ENCODE data around the gene LENG9.
"Not testable (repeated sequence)": the region's sequence is repeated elsewhere in the genome, so short reads cannot be mapped to it uniquely, and the experiment has no call there.

LENG9 gene

GRCh38 chr19:54463531-54464043 is at the start of gene LENG9:
TSS of gene LENG9 (minus strand) at chr19:54463778. CDS start at chr19:54463526, 252 bp downstream.
- Histone ChIP-seq H3K4me3 (ENCODE audit: low read depth, low read length, poor library complexity, severe bottlenecking) (peak within 1 kb of the TSS; percentile 64), H3K4me1 (ENCODE audit: insufficient read depth, low read length, severe bottlenecking) (peaks cover 18% of the 10 kb centered on the region), H3K36me3 (ENCODE audit: insufficient read depth, low read length) (peaks cover 35% of the 10 kb centered on the region), H3K4me2 (ENCODE audit: low read length) (peak within 1 kb of the TSS; percentile 92), H3K79me2 (ENCODE audit: insufficient read depth, low read length) (no peaks in the 10 kb centered on the region), H4K20me1 (ENCODE audit: insufficient read depth, low read length) (no peaks in the 10 kb centered on the region), H3K9me2 (ENCODE audit: low read depth, low read length) (no peaks in the 10 kb centered on the region), H2AFZ (ENCODE audit: low read length) (no peak within 1 kb of the TSS), H3F3A (ENCODE audit: insufficient read depth, low read length) (peaks cover 3% of the 10 kb centered on the region; the same call in 1 of the 2 replicates), H3K9ac (ENCODE audit: low read length) (peak within 1 kb of the TSS; percentile 81), H3K27ac (ENCODE audit: low read depth, low read length, poor library complexity, severe bottlenecking) (peak within 1 kb of the TSS; percentile 90), H3K27me3 (ENCODE audit: insufficient read depth, low read length) (no peaks in the 10 kb centered on the region), H3K9me3 (ENCODE audit: low read length) (no peaks in the 10 kb centered on the region)
- TF ChIP-seq CTCF (IDR thresholded peaks at IDR 0.05; ENCODE audit: low read length) (no peak), EZH2 (IDR thresholded peaks at IDR 0.05; ENCODE audit: borderline replicate concordance, low read length) (no peak)

- H3K9me3 ChIP-seq (ENCODE audit: low read length); H3K9me2 ChIP-seq (ENCODE audit: low read depth, low read length); H3K36me3 ChIP-seq (ENCODE audit: insufficient read depth, low read length); H3K4me3 ChIP-seq (ENCODE audit: low read depth, low read length, poor library complexity, severe bottlenecking); H3K27ac ChIP-seq (ENCODE audit: low read depth, low read length, poor library complexity, severe bottlenecking); H3K4me2 ChIP-seq (ENCODE audit: low read length); H3K79me2 ChIP-seq (ENCODE audit: insufficient read depth, low read length); H3K4me1 ChIP-seq (ENCODE audit: insufficient read depth, low read length, severe bottlenecking); H4K20me1 ChIP-seq (ENCODE audit: insufficient read depth, low read length); H2AFZ ChIP-seq (ENCODE audit: low read length); H3K9ac ChIP-seq (ENCODE audit: low read length); H3K27me3 ChIP-seq (ENCODE audit: insufficient read depth, low read length); H3F3A ChIP-seq (ENCODE audit: insufficient read depth, low read length): not testable (repeated sequence)
Measured at GRCh38 chr19:54509200-54509940, 45.8 kb upstream of the LENG9 start.

- not testable (repeated sequence) for H3K9me2 ChIP-seq (ENCODE audit: low read depth, low read length); H3K27me3 ChIP-seq (ENCODE audit: insufficient read depth, low read length); H3K4me1 ChIP-seq (ENCODE audit: insufficient read depth, low read length, severe bottlenecking); H3K9me3 ChIP-seq (ENCODE audit: low read length); H3K4me3 ChIP-seq (ENCODE audit: low read depth, low read length, poor library complexity, severe bottlenecking); H4K20me1 ChIP-seq (ENCODE audit: insufficient read depth, low read length); H3K4me2 ChIP-seq (ENCODE audit: low read length); H3K79me2 ChIP-seq (ENCODE audit: insufficient read depth, low read length); H2AFZ ChIP-seq (ENCODE audit: low read length); H3K36me3 ChIP-seq (ENCODE audit: insufficient read depth, low read length); H3F3A ChIP-seq (ENCODE audit: insufficient read depth, low read length); H3K27ac ChIP-seq (ENCODE audit: low read depth, low read length, poor library complexity, severe bottlenecking); H3K9ac ChIP-seq (ENCODE audit: low read length)
Measured at GRCh38 chr19:54508487-54508886, 44.9 kb upstream of the LENG9 start.

DNA sequence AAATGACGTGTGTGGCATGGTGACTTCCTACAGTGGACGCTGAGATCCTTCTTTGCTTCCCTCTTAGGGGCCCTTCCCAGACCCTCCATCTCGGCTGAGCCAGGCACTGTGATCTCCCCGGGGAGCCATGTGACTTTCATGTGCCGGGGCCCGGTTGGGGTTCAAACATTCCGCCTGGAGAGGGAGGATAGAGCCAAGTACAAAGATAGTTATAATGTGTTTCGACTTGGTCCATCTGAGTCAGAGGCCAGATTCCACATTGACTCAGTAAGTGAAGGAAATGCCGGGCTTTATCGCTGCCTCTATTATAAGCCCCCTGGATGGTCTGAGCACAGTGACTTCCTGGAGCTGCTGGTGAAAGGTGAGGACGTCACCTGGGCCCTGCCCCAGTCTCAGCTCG is 44.2 kb upstream of the LENG9 start:
- H3K9ac ChIP-seq (ENCODE audit: low read length): no peak overlapping the region
- H3K9me3 ChIP-seq (ENCODE audit: low read length): no peaks in the 10 kb centered on the region
- H3K27me3 ChIP-seq (ENCODE audit: insufficient read depth, low read length): no peaks in the 10 kb centered on the region
- TF ChIP-seq CTCF (IDR thresholded peaks at IDR 0.05; ENCODE audit: low read length) (no peak), EZH2 (IDR thresholded peaks at IDR 0.05; ENCODE audit: borderline replicate concordance, low read length) (no peak)
- H2AFZ ChIP-seq (ENCODE audit: low read length): no peak overlapping the region
- no peaks in the 10 kb centered on the region for H4K20me1 ChIP-seq (ENCODE audit: insufficient read depth, low read length)
- H3K9me2 ChIP-seq (ENCODE audit: low read depth, low read length): no peaks in the 10 kb centered on the region
- no peak overlapping the region for H3K27ac ChIP-seq (ENCODE audit: low read depth, low read length, poor library complexity, severe bottlenecking)
- H3K36me3 ChIP-seq (ENCODE audit: insufficient read depth, low read length): no peaks in the 10 kb centered on the region
- no peak overlapping the region for H3K4me3 ChIP-seq (ENCODE audit: low read depth, low read length, poor library complexity, severe bottlenecking)
- no peaks in the 10 kb centered on the region for H3F3A ChIP-seq (ENCODE audit: insufficient read depth, low read length)
- no peaks in the 10 kb centered on the region for H3K4me1 ChIP-seq (ENCODE audit: insufficient read depth, low read length, severe bottlenecking)
- no peaks in the 10 kb centered on the region for H3K79me2 ChIP-seq (ENCODE audit: insufficient read depth, low read length)
- H3K4me2 ChIP-seq (ENCODE audit: low read length): no peak overlapping the region

- not testable (repeated sequence) for H3K4me3 ChIP-seq (ENCODE audit: low read depth, low read length, poor library complexity, severe bottlenecking); H3K4me1 ChIP-seq (ENCODE audit: insufficient read depth, low read length, severe bottlenecking); H2AFZ ChIP-seq (ENCODE audit: low read length); H4K20me1 ChIP-seq (ENCODE audit: insufficient read depth, low read length); H3K36me3 ChIP-seq (ENCODE audit: insufficient read depth, low read length); H3K27ac ChIP-seq (ENCODE audit: low read depth, low read length, poor library complexity, severe bottlenecking); H3K9me3 ChIP-seq (ENCODE audit: low read length); H3K79me2 ChIP-seq (ENCODE audit: insufficient read depth, low read length); H3F3A ChIP-seq (ENCODE audit: insufficient read depth, low read length); H3K4me2 ChIP-seq (ENCODE audit: low read length); H3K9ac ChIP-seq (ENCODE audit: low read length); H3K9me2 ChIP-seq (ENCODE audit: low read depth, low read length); H3K27me3 ChIP-seq (ENCODE audit: insufficient read depth, low read length)
Measured at GRCh38 chr19:54507038-54507717, 43.6 kb upstream of the LENG9 start.

Measured in OCI-LY1 (cell line).